OCI-LY3 (cell line): ENCODE data around the gene HOXA3.

Experiments used
- EZH2phosphoT487 ChIP-seq: fragments of 200-600 bp; shearing (Covaris generic); IDR thresholded peaks from 2 replicates; pipeline ENCODE4 v1.6.1; 2018; ENCODE audit warnings: antibody characterized with exemption, mixed run types, low read depth
- TF ChIP-seq, protein P1 (sequence below): fragments of 200-600, 300-600 bp; sonication (generic); IDR thresholded peaks from 2 replicates; pipeline ENCODE4 v1.5.1; 2014; ENCODE audit warnings: antibody characterized with exemption, low read length, low read depth

DNA sequence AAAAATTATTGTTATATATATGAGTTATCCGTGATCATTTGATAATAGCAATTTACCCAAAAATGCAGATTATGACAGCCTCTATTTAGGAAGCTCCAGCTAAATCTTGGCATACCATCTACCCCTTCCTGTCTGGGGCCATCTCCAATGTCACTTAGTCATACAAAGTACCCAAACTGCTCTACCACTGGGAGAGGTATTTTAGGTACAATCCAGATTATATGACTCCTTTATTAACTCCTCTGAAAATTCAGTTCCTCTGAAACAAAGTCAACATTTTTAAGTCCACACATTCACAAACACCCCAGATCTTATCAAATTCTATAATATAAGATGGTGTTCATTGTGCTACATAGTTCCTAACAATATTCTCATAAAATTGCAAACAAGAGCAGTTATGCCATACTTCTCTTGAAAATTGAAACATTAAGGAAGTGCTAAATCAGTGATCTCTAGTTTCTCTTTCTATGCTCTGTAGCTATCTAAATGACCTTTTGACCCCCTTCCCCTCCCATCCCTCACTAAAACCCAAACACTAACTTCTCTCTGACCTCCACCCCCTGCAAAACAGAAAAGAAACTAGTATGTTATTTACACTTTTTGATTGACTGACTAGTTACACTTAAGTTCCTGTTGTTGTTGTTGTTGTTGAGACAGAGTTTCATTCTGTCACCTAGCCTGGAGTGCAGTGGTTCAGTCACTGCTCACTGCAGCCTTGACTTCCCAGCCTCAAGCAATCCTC is 73.0 kb downstream of the HOXA3 start:
- TF ChIP-seq, protein P1, sequence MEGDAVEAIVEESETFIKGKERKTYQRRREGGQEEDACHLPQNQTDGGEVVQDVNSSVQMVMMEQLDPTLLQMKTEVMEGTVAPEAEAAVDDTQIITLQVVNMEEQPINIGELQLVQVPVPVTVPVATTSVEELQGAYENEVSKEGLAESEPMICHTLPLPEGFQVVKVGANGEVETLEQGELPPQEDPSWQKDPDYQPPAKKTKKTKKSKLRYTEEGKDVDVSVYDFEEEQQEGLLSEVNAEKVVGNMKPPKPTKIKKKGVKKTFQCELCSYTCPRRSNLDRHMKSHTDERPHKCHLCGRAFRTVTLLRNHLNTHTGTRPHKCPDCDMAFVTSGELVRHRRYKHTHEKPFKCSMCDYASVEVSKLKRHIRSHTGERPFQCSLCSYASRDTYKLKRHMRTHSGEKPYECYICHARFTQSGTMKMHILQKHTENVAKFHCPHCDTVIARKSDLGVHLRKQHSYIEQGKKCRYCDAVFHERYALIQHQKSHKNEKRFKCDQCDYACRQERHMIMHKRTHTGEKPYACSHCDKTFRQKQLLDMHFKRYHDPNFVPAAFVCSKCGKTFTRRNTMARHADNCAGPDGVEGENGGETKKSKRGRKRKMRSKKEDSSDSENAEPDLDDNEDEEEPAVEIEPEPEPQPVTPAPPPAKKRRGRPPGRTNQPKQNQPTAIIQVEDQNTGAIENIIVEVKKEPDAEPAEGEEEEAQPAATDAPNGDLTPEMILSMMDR = no peak
- no peak for TF ChIP-seq EZH2phosphoT487
